HK-2 (cell line): Measurements from ENCODE around the gene BAHCC1.
"Not testable (repeated sequence)": the region's sequence is repeated elsewhere in the genome, so short reads cannot be mapped to it uniquely, and the experiment has no call there.

Source experiments
- DNase-seq: peaks from one replicate; pipeline ENCODE4 v3.0.0-alpha.2; 2018; ENCODE audit not compliant: unreplicated experiment

The BAHCC1 gene

DNA sequence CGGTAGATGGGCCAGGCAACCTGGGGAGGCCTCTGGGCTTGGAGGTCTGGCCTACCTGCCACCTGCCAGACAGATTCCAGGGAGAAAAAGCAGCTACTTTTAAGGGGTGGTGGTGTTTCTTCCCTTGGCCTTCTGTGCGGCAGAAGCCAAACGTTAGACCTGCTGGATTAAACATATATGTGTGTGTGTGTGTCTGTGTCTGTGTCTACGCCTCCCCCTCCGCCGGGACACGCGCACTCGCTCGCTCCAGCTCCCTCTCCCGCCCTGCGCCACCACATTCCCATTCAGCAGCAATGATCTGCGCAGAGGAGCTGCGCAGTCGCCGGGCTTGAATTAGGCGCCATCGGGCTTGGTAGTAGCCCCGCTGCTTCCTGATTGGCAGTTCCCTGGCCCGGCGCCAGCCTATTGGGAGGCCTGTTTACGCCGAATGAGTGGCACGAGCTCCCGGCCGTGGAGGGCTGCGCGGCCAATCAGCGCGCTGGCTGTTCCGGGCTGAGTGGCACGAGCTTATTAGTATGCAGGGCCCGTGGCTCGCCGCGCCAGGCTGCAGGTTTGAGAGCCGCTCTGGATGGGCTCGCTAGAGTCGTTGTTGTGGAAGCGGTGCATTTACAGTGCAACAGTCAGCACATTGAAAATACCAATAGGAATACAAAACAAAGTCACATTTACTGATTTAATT, at the start of gene BAHCC1:
Gene BAHCC1, plus strand, starts transcription at position 537 of the 679 bp plus-strand sequence. CDS start 4,283 bp downstream, outside the sequence.
- peak; percentile 99 for DNase-seq

DNA sequence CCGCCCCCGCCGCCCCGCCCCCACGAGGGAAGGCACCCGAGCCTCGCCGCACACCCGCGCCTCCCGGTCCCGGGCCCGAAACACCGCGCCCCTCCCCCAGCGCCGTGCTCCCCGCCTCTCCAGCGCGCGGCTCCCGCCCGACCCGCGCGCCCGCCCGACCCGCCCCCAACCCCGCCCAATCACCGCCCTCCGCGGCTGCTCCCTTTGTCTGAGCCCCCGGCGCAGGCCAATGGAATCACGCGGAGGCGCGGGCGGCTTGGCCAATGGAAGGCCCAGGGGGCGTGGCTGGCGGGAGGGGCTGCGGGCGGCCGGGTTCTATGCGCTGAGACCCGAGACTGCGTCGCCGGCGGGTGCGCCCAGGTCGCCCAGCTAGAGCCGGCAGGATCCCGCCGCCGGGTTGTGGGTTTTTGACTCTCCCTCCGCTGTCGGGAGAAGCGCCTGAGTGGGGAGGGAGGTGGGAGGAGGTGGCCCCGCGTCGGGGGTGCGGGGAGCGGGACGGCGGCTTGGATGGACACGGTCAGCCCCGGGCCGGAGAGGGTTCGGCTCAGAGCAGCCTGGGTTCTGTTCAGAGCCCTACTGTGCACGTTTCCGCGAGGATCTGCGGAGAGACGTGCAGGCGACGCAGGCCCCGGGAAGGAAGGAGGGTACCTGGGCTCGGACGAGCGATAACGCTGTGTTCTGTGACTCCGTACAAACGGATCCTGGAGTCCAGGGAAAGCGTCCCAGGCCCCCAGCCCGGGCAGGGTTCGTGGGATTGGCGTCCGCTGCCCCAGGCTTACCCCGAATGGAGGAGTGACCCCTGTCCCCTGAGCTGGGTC, 49.0 kb upstream of the BAHCC1 start:
- DNase-seq = peak; percentile 96

DNA sequence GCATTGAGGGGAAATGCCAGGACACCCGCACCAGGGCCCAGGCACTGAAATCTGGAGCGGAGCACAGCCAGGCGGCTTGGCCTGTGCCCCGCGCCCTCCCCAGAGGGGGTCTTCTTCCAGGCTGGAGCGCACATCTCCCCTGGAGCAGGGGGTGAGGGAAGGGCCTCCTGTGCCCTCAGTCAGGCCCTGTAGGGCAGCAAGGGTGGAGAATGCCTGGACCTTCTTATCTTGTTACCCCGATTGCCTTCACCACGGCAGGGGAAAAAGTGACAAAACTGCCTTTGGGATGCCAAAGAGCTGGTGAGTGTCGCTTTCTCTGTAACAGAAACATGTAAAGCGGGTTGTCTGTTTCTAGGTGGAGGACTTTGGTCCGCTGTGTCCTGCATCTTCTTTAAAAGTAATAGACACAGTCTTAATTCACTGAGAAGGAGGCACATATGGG, 48.3 kb upstream of the BAHCC1 start:
- DNase-seq = no peak

DNA sequence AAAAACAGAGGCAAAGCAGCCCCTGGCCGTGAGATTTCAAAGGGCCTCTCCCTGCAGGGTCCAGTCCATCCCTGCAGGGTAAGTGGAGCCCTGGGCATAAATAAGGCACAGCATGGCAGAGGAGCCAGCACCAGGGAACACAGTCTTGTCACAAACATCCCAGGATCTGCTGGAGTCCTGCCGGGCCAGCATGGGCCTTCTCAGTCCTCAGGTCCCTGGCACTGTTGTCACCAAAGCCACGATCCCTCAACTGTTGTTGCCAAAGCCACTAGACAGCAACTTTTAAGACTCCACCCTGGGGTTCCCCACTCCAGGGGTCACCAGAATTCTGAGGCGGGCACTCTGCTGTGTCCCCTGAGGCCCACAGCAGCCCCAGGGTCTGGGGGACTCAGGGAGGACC, 47.8 kb upstream of the BAHCC1 start:
- no peak for DNase-seq

DNA sequence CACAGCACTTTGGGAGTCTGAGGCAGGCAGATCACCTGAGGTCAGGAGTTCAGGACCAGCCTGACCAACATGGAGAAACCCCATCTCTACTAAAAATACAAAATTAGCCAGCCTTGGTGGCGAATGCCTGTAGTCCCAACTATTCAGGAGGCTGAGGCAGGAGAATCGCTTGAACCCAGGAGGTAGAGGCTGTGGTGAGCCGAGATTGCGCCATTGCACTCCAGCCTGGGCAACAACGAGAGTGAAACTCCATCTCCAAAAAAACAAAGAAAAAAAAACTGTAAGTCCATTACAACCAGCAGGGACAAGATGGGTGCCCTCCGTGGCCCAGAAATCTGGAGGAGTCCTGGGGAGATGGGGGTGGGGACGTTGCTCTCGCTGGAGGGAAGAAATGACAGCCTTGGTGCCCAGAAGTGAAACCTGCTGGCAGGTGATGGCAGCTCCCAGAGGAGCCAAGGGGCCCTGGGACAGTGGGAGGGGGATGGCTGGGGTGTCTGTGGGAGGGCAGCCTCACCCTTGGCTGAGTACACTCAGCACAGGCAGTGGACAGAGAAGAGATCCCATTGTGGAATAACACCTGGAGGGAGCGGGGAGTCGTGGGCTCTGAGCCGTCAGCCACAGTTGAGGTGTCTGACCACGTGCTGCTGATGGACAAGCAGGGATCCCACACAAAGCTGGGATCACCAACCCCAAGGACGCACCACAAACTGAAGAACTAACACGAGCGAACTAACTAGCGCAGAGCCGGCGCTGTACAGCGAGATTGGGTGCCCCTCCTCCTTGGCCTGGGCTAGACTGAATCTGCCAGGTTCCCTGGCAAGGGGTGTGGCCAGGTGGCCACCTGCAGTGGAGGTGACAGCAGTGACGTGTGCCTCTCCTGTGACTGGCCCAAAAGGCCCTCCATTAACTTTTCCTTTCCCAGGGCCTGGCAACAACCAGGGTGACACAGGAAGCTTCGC, 46.9 kb upstream of the BAHCC1 start:
- DNase-seq = no peak

DNA sequence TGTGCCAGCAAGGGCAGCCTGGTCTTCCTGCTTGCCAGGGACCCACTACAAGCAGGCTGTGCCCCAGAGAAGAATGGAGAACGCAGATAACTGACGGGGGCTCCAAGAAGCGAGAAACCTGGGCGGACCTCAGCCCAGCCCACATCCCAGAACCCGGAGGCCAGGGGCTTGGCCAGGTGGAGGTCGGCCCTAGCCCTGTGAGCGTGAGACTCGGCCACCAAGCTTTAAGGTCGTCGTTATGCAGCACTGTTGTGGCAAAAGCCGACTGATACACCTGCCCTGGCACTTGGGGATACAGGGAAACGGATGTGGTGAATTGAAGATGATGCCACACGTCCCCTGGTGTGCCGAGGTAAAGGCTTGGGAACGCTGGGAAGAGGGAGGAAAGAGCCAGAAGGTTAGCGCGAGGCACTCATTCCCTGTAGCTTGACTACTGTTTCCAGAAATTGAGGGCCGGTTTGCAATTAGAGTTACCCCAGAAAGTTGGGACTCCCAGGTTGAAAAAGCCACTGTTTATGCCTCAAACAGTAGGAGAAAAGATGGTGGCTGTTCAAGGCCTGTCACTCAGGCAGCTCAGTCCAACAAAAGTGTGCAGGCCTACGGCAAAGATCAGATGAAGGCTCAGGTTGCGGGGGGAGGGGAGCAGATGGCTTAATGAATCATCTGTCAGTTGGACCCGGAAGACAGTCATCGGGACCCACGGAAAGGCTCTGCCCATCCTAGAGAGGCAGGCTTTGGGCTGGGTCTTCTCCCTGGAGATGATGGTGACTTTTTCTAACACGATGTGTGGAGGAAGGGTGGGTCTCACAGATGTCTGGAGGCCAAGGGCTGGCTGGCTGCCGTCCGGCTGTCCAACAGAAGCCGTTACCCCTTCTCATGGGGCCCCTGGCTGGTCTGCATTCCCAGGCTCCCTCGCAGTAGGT, 45.6 kb upstream of the BAHCC1 start:
- DNase-seq = no peak

DNA sequence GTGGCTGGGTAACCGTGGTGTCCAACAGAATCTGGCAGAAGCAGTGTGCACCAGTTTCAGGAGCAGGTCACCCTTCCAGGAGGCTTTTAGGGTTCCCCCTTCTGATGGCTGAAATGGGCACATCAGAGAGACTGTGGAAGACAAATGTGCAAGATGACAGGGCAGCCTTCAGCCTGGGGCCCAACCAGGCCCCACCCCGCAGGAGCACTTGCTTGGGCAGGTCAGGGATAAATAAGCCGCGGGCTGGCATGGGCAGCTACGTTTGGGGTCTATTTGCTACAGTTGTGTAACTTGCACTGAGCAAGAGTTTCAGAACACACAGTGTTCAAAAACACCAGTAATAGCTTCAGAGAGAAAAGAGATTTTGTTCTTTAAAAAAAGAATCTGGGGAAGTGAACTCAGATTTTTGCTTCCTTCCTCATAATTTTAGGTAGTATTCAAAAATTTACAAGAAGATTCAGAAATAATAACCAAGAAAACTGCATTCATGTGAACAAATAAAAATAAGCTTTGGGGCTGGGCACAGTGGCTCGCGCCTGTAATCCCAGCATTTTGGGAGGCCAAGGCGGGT, 44.9 kb upstream of the BAHCC1 start:
- no peak for DNase-seq

DNA sequence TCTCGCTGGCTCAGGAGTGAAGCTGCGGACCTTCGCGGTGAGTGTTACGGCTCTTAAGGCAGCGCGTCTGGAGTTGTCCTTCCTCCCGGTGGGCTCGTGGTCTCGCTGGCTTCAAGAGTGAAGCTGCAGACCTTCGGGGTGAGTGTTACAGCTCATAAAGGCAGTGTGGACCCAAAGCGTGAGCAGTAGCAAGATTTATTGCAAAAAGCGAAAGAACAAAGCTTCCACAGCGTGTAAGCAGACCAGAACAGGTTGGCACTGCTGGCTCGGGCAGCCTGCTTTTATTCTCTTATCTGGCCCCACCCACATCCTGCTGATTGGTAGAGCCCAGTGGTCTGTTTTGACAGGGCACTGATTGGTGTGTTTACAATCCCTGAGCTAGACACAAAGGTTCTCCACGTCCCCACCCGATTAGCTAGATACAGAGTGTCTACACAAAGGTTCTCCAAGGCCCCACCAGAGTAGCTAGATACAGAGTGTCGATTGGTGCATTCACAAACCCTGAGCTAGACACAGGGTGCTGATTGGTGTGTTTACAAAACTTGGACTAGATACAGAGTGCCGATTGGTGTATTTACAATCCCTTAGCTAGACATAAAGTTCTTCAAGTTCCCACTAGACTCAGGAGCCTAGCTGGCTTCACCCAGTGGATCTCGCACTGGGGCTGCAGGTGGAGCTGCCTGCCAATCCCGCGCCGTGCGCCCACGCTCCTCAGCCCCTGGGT, 43.8 kb upstream of the BAHCC1 start:
- not testable (repeated sequence) for DNase-seq

DNA sequence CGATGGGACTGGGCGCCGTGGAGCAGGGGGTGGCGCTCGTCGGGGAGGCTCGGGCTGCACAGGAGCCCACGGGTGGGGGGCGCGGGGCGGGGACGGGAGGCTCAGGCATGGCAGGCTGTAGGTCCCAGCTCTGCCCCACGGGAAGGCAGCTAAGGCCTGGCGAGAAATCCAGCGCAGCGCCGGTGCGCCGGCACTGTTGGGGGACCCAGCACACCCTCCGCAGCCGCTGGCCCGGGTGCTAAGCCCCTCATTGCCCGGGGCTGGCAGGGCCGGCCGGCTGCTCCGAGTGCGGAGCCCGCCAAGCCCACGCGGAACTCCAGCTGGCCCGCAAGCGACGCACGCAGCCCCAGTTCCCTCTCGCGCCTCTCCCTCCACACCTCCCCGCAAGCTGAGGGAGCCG, 43.2 kb upstream of the BAHCC1 start:
- DNase-seq = not testable (repeated sequence)

DNA sequence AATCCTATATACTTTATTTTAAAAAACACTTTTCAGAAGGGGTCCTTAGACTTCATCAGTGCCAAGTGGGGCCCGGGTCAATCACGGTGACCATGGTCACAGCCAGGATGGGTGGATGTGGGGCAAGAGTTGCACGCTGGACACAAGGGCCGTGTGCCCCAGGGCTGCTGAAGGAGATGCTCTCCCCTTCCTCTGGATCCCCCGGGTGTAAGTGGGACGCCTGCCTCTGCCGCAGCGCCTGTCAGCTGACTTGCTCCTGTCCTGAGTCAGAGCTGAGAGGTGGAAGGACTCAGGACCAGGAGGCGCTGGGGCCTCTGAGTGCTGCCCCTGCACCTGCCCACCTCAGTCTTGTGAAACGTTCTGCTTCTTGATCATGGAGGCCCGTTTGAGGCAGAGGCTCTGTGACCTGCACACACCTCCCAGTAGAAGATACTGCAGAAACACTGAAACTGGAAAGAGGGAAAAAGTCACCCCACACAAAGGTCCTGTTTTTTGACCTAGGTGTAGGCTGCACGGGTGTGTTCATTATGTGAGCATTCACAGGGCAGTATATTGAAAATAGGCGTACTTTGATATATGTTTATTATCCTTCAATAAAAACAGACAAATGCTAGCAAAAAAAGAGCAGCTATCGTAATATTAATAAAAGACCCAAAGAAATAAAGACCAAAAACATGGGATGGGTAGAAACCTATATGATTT, 40.9 kb upstream of the BAHCC1 start:
- DNase-seq = no peak

DNA sequence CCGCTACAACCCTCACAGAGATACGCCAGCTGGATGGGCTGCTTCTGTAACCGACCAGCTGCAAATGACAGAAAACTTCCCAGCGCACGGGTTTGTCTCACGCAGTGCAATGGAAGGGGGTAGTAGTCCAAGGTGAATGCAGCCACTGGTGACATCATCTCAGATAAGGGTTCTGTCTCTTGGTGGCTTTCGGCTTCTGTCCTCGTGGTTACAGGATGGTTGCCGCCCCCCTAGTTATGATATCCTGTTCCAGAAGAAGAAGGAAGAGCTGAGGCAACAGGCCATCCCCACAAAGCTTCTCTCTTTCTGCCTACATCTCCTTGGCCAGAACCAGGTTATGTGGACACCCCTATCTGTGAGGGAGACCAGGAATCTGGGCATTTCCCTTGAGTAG, 40.3 kb upstream of the BAHCC1 start:
- no peak for DNase-seq

DNA sequence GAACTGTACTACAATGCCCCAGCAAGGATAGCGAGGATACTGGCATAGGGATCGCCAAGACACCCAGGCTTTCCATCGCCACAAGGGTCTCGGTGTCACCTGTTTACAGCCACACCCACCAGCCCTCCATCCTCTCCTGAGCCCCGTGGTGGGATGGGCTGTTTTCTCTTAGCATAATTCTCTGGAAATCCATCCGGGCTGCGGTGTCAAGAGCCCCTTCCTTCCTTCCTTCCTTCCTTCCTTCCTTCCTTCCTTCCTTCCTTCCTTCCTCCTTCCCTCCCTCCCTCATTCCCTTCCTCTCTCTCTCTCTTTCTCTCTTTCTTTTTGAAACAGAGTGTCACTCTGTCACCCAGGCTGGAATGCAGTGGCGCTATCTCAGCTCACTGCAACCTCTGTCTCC, 36.0 kb upstream of the BAHCC1 start:
- DNase-seq = no peak

DNA sequence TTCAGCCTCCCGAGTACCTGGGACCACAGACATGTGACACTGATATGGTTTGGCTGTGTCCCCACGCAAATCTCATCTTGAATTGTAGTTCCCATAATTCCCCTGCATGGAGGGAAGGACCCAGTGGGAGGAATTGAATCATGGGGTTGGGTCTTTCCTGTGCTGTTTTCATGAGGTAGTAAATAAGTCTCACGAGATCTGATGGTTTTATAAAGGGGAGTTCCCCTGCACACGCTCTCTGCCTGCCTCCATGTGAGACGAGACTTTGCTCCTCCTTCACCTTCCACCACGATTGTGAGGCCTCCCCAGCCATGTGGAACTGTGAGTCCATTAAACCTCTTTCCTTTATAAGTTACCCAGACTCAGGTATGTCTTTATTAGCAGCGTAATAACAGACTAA, 33.3 kb upstream of the BAHCC1 start:
- not testable (repeated sequence) for DNase-seq

DNA sequence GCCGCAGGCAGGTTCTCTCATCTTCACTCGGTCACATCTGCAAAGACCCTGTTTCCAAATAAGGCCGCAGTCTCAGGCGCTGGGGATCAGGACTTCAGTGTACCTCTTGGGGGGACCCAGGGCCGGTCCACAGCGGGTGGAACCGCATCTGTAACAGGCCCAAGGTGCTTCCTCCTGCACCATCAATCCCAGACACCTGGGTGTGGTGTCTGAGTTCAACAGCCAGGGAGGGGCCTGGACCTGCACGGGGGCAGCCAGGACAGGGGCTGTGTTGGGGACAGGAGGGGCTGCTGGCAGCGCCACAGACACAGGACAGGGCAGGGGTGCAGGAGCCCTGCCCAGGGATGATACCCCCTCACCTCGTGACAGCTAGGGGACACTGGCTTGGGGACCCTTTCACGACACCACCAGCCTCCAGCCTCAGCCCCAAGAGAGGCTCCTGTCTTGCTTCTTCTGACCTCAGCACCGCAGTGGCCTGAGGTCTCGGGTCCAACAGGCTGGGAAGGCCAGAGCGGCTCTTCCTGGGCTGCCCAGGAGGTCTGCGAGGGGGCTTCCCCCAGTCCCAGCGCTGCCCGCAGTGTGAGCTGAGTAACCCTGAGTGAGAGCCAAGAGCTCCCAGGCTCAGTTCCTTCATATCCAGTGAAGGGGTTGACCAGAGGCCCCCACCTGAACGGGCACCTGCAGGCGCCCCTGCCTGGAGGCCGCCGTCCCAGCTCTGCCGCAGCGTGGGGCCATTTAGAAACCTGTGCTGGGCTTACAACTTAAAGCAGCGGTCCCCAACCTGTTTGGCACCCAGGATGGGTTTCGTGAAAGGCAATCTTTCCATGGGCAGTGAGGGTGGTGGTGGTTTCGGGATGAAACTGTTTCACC, 30.7 kb upstream of the BAHCC1 start:
- no peak for DNase-seq

DNA sequence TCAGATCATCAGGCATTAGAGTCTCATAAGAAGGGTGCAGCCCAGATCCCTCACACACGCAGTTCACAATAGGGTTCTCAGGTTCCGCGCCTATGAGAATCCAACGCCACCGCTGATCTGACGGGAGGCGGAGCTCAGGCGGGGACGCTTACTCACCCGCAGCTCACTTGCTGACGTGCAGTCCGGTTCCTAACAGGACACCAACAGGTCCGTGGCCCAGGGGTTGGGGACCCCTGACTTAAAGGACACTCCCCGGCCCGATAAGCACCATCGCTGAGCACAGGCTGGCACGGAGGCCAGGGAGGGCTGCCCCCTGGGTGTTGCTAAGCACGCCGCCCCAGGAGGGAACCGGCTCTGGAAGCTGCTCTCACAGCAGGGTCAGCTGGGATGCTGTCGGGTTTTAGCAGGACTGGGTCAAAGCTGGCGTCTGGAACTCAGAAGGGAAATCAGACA, 30.1 kb upstream of the BAHCC1 start:
- DNase-seq = no peak

DNA sequence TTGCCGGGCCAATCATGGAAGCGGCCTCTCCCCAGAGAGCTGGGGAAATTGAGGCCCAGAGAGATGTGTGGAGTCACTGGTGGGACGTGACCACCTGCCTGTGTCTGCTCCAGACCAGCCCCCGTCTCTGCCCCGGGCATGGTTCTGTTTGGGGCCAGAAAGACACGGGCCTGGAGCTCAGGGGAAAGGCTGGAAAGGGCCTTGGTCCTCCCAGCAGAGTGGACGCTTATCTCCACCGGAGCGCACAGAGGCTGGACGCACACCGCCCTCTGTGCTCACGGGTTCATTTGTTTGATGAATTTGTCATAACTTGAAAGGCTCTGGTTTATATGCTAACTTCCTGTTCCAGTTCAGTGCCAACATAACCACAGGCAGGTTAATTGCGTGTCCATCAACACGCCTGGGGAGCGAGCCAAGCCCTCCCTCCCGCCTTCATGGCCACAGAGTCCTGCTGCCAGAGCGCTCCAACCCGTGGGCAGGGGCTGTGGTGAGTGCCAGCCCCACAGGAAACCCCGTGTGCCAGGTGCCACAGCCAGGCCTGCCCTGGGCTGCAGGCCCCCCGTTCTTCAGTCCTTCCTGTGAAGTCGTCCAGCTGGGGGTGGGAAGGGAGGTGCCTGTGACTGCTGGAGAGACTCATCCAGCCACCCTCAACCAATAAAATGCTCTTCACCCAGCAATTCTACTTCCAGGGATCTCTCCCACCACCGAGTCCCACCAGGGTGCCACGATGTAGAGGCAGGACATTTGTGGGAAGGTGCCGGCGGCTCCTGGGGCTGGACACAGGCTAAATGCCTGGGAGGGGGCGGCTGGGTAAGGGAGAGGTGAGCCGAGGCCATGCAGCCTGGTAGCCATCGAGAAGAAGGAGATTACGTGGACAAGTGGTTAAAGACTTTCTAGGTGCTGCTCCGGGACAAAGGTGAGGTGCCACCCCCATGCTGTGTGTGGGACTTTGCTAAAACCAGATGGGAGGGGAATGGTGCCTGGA, 29.4 kb upstream of the BAHCC1 start:
- peak; percentile 65 for DNase-seq

DNA sequence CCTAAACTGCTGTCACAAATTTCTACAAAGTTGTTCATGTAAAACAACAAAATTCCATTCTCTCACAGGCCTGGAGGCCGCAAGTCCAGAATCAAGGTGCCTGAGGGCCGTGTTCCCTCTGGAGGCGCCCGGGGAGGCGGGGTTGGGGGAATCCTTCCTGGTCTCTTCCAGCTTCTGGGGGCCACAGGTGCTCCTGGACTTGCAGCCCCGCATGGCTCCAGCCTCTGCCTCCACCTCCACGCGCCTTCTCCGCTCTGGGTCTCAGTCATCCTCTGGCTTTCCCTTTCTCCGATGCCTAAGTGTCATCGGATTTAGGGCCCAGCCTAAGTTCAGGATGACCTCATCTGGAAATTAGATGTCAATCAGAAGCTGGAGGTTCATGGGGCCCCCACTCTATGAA, 28.6 kb upstream of the BAHCC1 start:
- no peak for DNase-seq
